ENCODE results near the gene ARFGAP3. TPM values are rescaled to one million over a fixed set of nuclear protein-coding genes. Genes with fewer than 3 reads are reported as not detected.

Gene ARFGAP3
- polyA plus RNA-seq, 3 donors: 23.1 to 59.1 (median 27.9) TPM

DNA sequence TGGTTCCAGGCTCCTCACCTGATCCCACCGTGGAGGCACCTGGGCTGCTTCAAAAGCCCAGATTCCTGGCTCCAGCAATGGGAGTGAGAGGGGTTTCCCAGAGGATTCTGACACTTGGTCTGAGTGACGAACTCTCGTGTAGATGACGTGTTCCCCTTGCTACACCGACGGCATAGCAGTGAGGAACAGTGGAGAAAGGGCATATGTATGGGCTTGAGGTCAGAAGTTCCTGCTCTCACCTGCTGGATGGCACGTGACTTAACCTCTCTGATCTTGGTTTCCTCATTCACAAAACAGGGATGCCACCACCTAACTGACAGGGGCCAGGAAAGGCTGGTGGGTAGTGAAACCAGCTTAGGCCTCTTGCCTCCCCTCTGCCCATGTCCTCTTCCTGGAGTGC is 30.0 kb upstream of the ARFGAP3 start:
- WGBS, 3 donors: 31 to 91% (median 88%) methylated on average over 7 of the region's 7 CpGs
- no peak overlapping the region for H3K27ac ChIP-seq (ENCODE audit: low read depth, low read length)

DNA sequence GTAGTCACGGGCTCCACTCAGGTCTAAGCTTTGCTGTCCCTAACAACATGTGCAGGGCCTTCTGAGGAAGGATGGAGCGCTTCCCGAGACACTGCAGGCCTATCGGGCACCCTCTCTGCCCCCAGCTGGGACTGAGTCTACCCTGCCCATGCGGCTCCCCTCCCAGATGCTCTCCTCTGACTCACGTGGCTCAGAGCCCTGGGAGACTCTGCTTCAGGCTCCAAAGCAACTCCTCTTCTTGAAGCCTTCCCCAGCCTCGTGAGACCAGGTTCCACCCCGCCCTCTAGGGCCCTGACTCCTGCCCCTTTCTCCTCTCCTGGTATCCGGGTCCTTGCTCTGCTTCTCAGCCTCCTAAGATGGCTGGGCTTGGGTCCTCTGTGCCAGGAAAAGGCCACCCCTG is 28.4 kb upstream of the ARFGAP3 start:
- H3K27ac ChIP-seq (ENCODE audit: low read depth, low read length): no peak overlapping the region
- WGBS, 3 donors: 61 to 86% (median 84%) methylated on average over 9 of the region's 9 CpGs

DNA sequence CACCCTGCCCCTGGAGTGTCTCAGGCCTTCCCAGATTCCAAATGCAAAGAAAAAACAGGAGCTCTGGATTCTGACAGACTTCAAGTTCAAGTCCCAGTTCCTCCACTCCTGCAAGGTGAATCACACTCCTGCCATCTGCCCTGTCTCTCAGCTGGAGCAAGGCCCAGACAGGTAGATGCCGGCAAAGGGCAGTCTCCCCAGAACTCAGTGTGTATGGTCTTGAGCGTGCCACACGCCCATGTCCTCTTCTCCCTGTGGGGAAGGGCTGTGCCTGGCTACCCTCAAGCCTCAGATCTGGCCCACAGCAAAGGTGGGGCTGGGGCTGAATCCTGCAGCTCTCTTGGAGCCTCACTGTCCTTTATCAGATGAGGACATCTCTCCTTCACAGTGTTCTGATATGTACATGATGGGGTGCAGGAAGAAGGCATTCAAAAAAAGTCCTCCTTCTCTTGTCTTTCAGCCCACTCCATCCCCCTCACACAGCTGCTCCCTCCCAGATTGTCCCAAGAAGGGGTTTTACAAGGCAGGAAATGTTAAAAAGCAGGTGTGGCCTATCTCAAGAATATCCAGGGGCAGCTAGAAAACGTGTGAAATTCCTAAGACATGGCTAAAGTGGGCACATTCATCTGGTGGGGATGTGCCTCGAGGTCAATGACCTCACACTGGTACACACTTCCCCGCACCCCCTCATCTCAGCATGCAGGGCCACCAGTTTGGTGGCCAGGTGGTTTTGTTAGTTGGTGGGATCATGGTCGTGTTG is 27.7 kb upstream of the ARFGAP3 start:
- H3K27ac ChIP-seq (ENCODE audit: low read depth, low read length): no peak overlapping the region
- WGBS, 3 donors: 64 to 84% (median 83%) methylated on average over 7 of the region's 7 CpGs

DNA sequence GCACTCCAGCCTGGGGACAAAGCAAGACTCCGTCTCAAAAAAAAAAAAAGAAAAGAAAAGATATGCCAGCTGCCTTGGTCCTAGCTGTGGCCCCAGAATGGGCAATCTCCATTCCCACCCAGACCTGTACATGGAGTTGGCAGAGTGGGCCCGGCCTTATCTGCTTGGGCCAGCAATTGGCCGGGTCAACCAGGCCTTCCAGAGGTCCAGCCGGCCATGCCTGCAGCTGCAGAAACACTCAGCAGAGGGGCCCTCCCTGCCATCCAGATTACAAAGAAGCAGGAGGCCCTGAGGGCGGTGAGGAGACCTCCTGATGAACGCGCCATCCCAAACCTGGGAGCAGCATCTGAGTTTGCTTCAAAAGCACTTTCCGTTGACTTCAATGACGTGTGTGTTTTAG is 26.9 kb upstream of the ARFGAP3 start:
- H3K27ac ChIP-seq (ENCODE audit: low read depth, low read length): no peak overlapping the region
- WGBS, 3 donors: 62 to 95% (median 94%) methylated on average over 9 of the region's 9 CpGs

DNA sequence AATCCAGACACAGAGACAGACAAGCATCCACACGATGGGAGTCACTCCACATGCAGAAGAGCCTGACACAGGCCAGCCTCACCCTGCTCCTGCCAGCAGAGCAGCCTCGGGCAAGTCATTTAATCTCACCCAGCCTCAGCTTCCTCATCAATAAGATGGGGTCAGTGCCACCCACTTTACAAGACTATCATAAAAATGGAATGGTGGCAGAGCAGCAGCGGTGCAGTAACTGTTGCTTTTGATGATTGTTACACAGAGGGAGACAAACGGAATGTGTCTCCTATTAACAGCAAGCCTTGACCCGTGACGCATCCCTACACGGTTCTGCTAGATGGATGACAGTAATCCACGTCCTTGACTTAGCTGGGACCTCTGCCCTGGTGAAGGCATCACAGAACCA is 26.0 kb upstream of the ARFGAP3 start:
- WGBS, 3 donors: 71 to 88% (median 86%) methylated on average over 8 of the region's 8 CpGs
- H3K27ac ChIP-seq (ENCODE audit: low read depth, low read length): no peak overlapping the region

DNA sequence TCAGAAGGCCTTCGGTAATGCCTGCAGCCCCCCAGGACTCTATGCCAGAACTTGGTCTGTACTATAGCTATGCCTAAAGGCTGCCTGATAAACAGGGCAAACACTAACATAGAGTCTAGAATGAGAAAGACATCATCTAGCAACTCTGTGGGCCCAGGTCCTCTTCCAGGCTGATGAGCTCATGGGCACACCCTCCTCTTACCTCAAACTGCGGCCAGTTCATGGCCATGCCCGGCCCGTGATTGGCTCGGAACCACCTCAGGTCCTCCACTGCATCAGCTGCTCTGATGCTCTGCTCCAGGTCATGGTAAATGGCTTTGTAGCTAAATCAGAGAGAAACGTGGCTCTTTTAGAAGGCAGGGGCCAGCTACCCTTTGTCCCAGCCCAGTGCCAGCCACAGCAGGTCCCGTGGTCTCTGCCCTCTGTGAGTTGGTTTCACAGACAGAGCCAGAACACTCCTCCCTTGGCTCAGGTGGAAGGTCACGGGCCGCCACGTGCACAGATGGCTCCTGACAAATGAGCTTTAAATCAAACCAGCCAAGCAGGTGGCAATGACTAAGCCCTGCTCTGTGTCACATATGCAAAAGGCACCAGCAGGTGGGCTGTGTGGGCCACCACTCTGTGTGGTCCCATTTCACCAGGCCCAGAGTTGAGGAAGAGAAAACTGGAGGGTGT is 25.0 kb upstream of the ARFGAP3 start:
- H3K27ac ChIP-seq (ENCODE audit: low read depth, low read length): no peak overlapping the region
- 28 to 83% (median 80%) methylated on average over 10 of the region's 10 CpGs for WGBS, 3 donors

DNA sequence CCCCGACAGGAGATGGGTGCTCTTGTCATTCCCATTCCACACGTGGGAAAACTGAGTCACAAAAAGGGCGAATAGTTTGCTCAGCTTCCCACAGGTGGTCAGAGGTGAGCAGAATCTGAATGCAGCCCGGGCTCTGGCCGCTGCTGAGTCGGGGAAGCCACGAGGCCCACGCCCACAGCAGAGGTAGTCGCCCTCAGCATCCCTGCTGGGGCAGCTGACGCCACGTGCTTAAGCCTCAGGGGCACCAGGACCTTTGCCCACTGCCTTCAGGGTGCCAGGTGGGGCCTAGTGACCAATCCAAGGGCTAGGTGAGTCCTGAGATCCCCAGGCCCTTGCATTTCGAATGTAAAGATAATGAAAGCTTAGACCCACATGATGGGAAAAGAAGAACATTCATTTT is 24.2 kb upstream of the ARFGAP3 start:
- WGBS, 3 donors: 49 to 96% (median 95%) methylated on average over 12 of the region's 12 CpGs
- no peak overlapping the region for H3K27ac ChIP-seq (ENCODE audit: low read depth, low read length)

DNA sequence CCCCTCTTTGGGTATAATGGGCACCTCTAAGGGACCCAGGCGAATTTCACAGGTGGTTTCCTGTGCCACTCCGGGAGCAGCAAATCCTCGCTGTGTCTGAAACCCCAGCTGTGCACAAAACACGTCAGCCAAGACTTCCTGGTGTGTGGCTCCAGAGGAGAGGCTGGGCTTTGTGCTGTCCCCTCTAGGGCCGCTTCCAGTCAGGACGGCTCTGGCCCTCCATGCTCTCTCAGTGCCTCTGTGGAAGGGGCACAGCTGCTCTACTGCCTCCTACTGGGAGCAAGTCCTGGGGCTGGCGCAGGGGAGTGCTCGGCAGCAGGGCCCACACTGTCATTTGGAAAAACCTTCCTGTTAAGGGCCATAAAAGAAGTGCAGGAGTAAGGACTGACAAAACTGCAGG is 23.7 kb upstream of the ARFGAP3 start:
- 47 to 88% (median 87%) methylated on average over 8 of the region's 8 CpGs for WGBS, 3 donors
- H3K27ac ChIP-seq (ENCODE audit: low read depth, low read length): no peak overlapping the region

DNA sequence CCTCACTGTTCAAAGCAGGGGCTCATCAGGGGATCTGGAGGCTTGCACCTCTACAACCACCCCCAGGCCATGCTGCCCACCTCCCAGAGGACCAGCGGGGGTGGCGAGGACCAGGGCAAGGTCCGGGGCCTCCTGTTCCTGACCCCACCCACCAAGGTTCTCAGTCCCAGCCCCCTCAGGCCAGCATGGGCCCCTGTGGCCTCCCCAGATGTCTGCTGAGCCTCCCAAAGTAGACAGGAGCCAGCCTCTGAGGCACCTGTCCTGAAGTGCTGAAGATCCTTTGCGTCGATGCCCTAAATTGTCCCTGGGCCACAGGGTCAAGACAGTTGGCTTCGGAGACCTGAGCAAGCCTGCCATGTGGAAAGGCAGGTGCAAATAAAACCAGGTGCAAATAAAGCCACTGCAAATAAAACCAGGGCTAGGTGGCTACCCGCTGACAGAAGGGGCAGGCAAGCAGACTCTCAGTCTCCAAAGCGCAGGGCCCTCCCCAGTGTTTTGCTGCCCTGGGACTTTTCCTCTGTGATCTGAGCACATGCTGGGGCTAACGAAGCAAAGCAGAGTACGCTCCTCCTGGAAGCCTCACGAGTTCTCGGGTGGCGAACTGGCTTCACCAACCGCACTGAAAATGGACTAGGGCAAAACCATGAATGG is 22.4 kb upstream of the ARFGAP3 start:
- WGBS, 3 donors: 52 to 94% (median 92%) methylated on average over 14 of the region's 14 CpGs
- H3K27ac ChIP-seq (ENCODE audit: low read depth, low read length): no peak overlapping the region

DNA sequence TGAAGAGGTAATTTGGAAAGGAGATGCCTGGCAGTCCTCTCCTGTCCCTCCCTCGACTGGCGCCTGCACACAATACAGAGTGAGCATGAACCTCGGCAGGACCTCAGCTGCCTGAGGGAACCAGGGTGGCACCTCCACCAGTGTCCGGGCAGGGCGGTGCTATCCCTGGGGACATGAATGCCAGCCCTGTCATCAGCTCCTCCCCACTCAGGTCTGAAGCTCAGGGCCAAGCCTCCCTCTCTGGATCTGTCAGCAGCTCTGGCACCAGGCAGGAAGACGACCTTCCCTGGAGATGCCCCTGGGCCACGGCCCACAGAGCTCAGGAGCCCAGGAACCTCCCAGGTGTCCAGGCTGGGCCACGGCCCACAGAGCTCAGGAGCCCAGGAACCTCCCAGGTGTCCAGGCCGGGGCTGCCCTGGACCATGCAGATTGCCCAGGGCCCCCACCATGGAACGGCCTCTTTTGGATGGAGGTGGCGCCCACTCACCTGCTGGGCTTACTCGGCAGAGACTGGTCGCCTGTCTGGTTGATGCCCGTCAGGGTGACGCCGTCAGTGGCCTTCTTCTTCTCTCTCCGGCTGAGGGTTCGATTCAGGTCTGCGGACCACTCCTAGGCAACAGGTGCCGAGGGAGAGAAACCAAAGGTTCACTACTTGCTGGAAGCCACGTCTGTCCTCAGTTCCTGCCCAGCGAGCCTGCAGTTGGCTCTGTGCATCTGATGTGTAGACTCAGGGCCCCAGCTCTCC is 21.7 kb upstream of the ARFGAP3 start:
- 58 to 95% (median 93%) methylated on average over 22 of the region's 22 CpGs for WGBS, 3 donors
- H3K27ac ChIP-seq (ENCODE audit: low read depth, low read length): no peak overlapping the region

DNA sequence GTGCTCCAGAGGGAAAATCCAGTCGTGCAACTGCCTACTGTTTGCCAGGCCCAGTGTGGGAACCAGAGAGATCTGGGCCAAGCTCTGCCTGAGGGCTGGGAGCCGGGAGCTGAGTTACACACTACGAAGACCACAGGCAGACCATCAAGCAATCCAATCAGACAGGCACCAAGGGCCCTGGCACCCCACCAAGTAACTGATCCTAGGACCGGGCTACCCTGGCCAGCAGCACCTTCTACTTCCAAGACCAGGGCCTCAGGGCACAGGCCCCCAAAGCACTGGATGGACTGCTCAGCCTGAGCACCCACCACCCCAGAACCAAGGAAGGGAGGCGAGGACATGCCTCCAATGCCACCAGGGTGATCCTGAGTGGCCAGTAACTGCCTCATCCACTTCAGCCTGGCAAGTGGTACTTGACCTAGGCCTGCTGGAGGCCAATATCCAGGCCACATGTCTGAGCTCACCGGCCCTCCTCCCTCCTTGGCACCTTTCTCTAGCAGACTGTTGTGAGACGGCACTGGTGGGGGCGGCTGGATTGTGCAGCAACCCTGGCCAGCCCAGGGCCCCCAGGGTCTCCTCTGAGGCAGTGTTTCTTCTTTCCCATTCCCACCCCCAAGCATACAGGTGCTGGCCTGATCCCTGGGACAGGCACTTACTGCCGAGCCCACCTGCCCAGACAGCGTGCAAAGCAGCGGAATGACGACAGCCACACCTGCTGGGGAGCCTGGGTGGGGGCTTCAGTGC is 20.7 kb upstream of the ARFGAP3 start:
- no peak overlapping the region for H3K27ac ChIP-seq (ENCODE audit: low read depth, low read length)
- WGBS, 3 donors: 56 to 91% (median 90%) methylated on average over 12 of the region's 12 CpGs

DNA sequence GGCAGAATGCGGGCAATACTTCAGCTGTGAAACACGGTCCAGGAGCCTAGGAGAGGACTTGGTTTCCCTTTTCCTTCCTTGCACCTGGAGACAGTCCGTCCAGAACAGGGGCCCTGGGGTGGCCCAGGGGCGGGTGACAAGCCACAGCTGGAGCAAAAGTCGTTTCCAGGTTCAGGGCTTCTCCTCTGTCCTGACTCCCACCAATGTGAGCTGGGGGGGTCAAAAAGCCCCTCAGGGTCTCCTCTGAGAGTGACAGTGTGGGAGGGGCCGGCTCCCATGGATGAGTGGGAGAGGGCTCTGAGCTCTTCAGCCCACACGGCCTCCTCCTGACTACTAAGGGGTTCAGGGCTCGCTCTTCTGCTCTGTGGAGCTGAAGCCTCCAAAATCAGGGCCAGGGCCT is 20.1 kb upstream of the ARFGAP3 start:
- H3K27ac ChIP-seq (ENCODE audit: low read depth, low read length): no peak overlapping the region
- WGBS, 3 donors: 69 to 80% (median 78%) methylated on average over 8 of the region's 8 CpGs

DNA sequence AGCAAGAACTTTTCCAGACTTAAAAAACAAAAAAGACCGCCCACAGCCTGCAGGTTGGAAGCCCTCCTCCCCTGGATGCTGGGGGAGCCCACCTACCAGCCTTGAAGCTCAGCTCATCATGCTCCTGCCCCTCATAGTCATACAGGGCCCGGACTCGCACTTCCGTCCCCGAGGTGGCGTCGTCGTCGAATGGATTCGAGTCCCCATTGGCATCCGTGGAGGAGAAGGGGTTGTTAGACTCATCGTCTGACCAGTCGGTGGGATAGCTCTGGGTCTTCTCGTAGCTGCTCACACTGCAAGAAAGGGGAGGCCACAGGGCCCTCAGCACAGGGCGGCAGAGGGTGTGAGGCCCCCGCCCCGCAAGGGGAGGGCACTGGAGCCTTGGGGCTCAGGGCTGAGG is 19.0 kb upstream of the ARFGAP3 start:
- WGBS, 3 donors: 88 to 98% (median 96%) methylated on average over 17 of the region's 17 CpGs

DNA sequence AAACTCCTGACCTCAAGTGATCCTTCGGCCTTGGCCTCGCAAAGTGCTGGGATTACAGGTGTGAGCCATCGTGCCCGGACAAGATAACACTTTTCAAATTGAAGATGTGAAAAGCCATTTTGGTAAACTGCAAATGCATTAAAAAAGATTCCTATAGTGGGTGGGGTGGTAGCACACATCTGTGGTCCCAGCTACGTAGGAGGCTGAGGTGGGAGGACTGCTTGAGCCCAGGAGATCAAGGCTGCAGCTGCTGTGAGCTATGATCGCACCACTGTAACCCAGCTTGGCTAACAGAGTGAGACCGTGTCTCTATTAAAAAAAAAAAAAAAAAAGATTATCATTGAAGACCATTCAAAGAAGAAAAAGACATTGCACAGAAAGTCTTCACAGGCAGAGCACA is 16.9 kb upstream of the ARFGAP3 start:
- no peak overlapping the region for H3K27ac ChIP-seq (ENCODE audit: low read depth, low read length)
- WGBS, 3 donors: 85 to 97% (median 95%) methylated on average over 7 of the region's 7 CpGs

More for the DNA sequence above, 19.0 kb upstream of the ARFGAP3 start:
- no peak overlapping the region for H3K27ac ChIP-seq (ENCODE audit: low read depth, low read length)

DNA sequence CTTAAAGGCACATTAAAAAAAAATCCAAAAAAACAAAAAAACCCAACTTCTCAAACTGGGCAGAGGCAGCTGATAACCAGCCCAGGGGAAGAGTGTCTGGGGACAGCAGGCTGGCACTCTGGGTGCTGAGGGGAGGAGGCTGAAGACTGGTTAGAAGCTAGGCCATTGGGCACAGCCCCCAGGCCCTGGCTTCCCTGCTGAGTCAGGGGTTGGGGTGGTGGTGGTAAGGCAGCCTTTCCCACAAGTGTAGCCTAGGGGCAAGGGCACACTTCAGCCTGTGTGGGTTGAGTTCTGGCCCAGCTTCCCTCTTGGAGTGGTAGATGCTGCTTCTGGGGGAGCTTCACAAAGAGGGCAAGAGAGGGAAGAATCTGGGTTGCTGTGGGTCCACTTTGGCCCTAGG is 16.3 kb upstream of the ARFGAP3 start:
- H3K27ac ChIP-seq (ENCODE audit: low read depth, low read length): no peak overlapping the region

DNA sequence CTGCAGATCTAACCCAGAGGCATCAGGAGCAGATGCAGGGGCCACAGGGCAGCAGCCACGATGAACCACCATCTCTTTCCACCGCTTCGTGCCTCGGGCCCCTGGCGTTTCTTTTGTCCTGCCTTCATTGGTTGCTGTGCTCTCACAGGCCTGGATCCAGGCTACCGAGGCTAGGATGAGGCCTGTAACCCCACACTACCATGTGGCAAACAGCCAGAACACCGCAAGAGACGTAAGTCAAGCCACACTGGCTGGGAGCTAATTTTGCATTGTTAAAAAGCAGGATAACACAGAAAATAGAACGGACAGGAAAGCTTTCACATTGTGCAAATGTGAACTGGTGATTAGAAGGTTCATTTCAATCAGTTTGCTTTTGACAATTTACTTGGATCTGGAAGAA is 15.7 kb upstream of the ARFGAP3 start:
- no peak overlapping the region for H3K27ac ChIP-seq (ENCODE audit: low read depth, low read length)
- WGBS, 3 donors: 73 to 80% (median 79%) methylated on average over 9 of the region's 9 CpGs

DNA sequence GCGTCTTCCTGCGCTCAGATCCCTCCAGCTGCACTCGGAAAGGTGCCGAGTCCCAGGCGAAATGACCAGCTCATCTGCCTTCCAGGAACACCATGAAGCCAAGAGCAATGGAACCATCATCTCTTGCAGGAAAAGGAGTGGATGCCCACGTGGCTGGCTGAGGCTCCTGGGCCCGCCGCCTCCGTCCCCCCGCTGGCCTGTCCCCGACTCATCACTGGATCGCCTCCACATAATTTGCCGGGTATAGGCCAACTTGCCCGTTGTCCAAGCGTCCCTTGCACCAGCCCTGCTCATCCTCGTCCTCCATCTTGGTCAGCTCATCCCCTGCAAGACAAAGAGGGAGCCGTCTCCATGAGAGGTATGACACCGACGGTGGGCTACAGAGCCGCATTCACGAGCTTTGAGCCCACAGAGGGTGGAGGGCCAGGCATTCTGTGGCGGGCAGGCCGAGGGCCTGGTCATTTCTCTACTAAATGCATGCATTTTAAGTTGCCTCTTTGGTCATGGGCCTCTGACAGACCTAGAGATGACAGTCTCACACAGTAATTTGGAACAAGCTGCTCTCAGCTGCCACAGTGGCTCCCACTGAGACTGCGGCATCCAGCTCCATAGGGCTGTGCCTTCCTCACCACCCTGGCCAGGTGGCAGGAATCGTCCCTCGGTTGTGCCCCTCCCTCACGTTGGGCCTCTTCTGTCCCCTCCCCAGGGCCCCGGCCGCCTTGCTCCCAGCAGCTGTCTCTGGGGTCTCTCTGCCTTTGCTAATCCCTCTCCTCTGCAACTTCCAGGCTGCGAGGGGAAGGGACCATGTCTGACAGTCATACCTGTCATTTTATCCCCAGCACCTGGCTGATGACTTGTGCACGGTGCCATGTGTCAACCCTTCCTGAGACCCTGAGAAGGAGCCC is 14.3 kb upstream of the ARFGAP3 start:
- H3K27ac ChIP-seq (ENCODE audit: low read depth, low read length): no peak overlapping the region
- WGBS, 3 donors: 91 to 94% (median 93%) methylated on average over 30 to 31 of the region's 31 CpGs

Measured in adipose tissue (tissue), 3 donors.